Measurements from ENCODE around the gene CLIP2. TPM values are rescaled to one million over a fixed set of nuclear protein-coding genes. Genes with fewer than 3 reads are reported as not detected.
"Not testable (repeated sequence)": the region's sequence is repeated elsewhere in the genome, so short reads cannot be mapped to it uniquely, and the experiment has no call there.

Gene CLIP2
- total RNA-seq, 1 donor from 2014 or later = 1.2 TPM

DNA sequence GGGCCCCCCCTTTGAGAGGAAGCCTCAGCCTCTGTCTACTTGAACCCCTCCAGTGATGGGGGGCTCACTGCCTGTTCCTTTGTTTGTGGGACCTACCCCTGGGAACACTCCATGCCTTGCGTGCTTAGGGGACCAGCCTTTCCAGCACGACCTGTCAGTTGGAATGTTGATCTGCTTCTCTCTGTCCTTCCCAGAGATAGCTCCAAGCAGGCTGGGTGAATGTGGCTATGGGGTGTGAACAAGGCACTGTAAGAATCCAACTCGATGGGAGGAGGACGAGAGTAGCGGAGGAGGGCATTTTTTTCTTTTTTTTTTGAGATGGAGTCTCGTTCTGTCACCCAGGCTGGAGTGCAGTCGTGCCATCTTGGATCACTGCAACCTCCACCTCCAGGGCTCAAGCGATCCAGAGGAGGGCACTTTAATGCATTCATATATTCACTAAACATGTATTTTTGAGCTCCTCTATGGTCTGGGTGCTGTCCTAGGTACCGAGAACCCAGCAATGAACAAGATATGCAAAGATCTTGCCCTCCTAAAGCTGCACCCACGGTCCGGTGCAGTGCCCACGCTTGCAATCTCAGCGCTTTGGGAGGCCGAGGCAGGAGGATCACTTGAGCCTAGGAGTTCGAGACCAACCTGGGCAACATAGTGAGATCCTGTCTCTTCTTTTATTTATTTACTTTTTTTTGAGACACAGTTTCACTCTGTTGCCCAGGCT is 8.5 kb downstream of the CLIP2 start:
- H3K4me3 Mint-ChIP-seq = no peak overlapping the region
- H3K36me3 Mint-ChIP-seq (ENCODE audit: low read depth) = no peaks in the 10 kb centered on the region
- H3K4me1 Mint-ChIP-seq = no peaks in the 10 kb centered on the region
- no peaks in the 10 kb centered on the region for H3K9me3 Mint-ChIP-seq
- H3K27me3 Mint-ChIP-seq = no peaks in the 10 kb centered on the region
- H3K27ac Mint-ChIP-seq = no peak overlapping the region
- intact Hi-C loops (cut with micrococcal nuclease) = no loop called here
- DNase-seq = no peak

DNA sequence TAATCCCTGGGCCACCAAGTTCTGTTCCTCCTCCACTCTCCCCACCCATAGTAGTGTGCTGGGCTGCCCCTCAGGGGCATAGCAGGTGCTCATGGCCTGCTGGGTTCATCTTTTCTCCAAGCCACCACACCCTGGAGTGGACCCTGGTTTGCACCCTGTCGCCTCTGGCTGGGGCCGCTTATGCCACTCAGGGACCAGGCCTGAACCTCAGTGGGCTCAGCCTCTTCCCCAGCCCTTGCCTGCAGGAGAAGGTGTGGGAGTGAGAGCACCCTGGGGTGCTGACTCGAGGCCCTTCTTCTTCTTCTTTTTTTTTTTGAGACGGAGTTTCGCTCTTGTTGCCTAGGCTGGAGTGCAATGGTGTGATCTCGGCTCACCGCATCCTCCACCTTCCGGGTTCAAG is 10.2 kb downstream of the CLIP2 start:
- DNase-seq = no peak
- no peak overlapping the region for H3K4me3 Mint-ChIP-seq
- H3K9me3 Mint-ChIP-seq = no peaks in the 10 kb centered on the region
- H3K4me1 Mint-ChIP-seq = no peaks in the 10 kb centered on the region
- no peaks in the 10 kb centered on the region for H3K36me3 Mint-ChIP-seq (ENCODE audit: low read depth)
- no peaks in the 10 kb centered on the region for H3K27me3 Mint-ChIP-seq
- intact Hi-C loops (cut with micrococcal nuclease) = no loop called here
- no peak overlapping the region for H3K27ac Mint-ChIP-seq

DNA sequence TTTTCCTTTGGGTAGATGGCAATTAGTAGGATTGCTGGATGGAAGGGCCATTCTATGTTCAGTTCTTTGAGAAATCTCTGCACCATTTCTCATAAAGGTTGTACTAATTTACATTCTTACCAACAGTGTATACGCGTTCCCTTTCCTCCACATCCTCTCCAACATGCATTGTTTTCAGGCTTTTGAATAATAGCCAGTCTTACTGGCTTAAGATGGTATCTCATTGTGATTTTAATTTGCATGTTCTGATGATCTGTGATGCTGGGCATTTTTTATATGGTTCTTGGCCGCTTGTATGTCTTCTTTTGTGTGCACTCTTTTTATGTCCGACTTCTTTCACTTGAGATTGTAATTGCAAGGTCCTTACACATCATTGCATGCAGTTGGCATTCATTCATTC is 11.7 kb downstream of the CLIP2 start:
- no peak for DNase-seq
- H3K27me3 Mint-ChIP-seq = peaks cover 6% of the 10 kb centered on the region
- H3K27ac Mint-ChIP-seq = no peak overlapping the region
- no peak overlapping the region for H3K4me3 Mint-ChIP-seq
- no peaks in the 10 kb centered on the region for H3K36me3 Mint-ChIP-seq (ENCODE audit: low read depth)
- H3K4me1 Mint-ChIP-seq = no peaks in the 10 kb centered on the region
- H3K9me3 Mint-ChIP-seq = no peaks in the 10 kb centered on the region
- intact Hi-C loops (cut with micrococcal nuclease) = loop anchor here (10.0 kb wide), 1 partner anchor 94 kb away; no protein-coding TSS in a partner anchor

DNA sequence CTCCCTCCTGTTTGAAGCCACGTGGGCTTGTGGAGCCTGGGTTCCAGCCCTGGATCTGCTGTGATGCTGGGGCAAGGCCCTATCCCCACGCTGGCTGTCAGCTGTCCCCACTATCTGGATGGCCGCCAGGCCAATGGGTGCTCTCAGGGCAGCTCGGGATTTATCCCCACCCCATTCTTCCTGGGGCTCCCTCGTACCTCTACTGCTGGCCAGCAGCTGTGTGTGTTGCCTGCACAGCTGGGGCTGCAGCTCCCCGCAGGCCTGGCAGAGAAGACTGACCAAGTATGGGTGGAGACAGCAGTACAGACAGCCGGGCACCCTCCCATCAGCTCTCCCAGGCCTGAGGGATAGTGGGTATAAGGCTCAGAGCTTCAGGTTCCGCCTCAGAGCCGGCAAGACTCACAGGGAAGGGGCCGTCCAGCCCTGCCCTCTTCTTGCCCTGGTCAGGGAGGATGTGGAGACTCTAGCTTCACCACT is 13.6 kb downstream of the CLIP2 start:
- intact Hi-C loops (cut with micrococcal nuclease) = loop anchor here (10.0 kb wide), 1 partner anchor 92 kb away; no protein-coding TSS in a partner anchor
- DNase-seq = no peak
- peaks cover 8% of the 10 kb centered on the region for H3K4me1 Mint-ChIP-seq
- H3K9me3 Mint-ChIP-seq = no peaks in the 10 kb centered on the region
- no peak overlapping the region for H3K4me3 Mint-ChIP-seq
- peaks cover 13% of the 10 kb centered on the region for H3K27me3 Mint-ChIP-seq
- no peaks in the 10 kb centered on the region for H3K36me3 Mint-ChIP-seq (ENCODE audit: low read depth)
- H3K27ac Mint-ChIP-seq = no peak overlapping the region

DNA sequence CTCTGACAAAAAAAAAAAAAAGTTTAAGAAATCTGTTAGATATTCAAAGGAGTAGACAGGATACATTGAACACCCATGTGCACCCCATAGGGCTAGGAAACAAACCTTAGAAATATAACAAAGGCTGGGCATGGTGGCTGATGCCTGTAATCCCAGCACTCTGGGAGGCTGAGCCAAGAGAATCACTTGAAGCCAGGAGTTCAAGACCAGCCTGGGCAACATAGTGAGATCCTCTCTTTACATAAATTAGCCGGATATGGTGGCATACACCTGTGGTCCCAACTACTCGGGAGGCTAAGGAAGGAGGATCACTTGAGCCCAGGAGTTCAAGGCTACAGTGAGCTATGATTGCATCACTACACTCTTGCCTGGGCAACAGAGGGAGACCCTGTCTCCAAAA is 15.3 kb downstream of the CLIP2 start:
- H3K27ac Mint-ChIP-seq = no peak overlapping the region
- H3K36me3 Mint-ChIP-seq (ENCODE audit: low read depth) = no peaks in the 10 kb centered on the region
- DNase-seq = no peak
- intact Hi-C loops (cut with micrococcal nuclease) = loop anchor here (10.0 kb wide), 1 partner anchor 90 kb away; no protein-coding TSS in a partner anchor
- H3K27me3 Mint-ChIP-seq = peaks cover 15% of the 10 kb centered on the region
- no peaks in the 10 kb centered on the region for H3K9me3 Mint-ChIP-seq
- H3K4me1 Mint-ChIP-seq = peaks cover 8% of the 10 kb centered on the region
- no peak overlapping the region for H3K4me3 Mint-ChIP-seq

DNA sequence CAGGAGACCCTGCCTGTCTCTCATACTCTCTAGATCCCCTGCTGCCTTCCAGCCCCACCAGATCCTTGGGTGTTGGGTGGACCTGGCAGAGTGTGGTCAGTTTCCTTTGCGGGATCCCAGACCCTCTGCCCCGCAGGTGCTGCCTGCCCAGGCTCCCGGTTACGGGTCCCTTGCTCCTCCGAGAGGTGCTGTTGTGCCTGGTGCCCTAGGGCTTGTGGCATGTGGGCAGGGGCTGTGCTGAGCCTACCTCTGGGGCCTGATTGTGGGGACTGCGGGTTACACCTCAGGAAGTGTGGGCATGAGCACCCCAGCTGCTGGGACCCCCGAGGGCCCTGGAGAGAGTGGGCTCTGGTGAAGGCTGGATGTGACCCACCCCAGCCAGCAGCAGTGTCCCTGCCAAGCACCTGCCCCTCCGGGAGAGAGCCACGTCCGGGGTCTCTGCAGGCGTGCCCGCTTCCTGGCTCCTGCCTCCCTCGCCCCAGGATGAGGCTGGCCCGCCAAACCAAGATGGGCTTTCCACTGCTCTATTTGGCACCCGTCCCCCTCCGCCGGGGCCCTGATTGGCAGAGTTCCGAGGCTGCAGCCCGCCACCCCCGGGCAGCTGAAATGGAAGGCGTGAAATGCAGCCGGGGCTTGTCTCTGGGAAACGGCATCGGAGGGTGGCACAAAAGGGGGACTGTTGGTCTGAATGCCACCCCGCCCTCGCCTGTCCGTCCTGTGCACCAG is 17.0 kb downstream of the CLIP2 start:
- H3K27me3 Mint-ChIP-seq = peaks cover 15% of the 10 kb centered on the region
- no peak for DNase-seq
- peaks cover 8% of the 10 kb centered on the region for H3K4me1 Mint-ChIP-seq
- intact Hi-C loops (cut with micrococcal nuclease) = loop anchor here (10.0 kb wide), 1 partner anchor 89 kb away; no protein-coding TSS in a partner anchor
- peak overlapping the region; percentile 15 for H3K4me3 Mint-ChIP-seq
- H3K9me3 Mint-ChIP-seq = peaks cover 1% of the 10 kb centered on the region
- H3K36me3 Mint-ChIP-seq (ENCODE audit: low read depth) = no peaks in the 10 kb centered on the region
- no peak overlapping the region for H3K27ac Mint-ChIP-seq

DNA sequence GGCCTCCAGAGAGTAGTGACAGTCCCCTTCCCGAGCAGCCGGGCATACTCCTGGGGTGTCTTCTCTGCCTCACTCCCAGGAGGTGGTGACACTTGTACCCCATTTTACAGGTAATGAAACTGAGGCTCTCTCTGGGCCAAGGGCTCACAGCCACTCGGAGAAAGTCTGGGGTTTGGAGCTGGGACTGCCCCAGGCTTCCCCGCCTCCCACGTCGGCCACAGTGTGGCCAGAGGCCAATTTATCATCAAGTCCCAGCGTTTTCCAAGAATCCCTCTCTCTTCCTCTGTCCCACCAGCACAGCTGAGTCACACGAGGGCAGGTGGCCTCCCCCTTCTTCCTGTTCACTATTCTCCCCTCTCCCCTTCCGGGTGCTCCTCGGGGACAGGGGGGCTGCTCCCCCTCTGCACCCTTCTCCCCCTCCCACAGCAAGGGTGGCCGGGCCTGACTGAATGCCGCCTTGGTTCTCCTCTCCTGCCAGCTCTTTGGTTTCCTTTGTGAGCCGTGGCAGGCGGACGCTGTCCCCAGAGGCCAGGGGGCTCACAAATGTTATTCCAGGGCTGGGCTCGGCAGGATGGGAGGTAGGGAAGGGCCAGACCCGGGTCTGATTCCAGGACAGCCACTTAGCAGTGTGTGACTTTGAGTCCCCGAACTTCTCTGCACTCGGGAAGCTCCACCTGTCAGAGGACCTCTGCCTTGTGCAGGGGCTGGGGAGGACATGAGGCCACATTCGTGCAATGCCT is 17.7 kb downstream of the CLIP2 start:
- Mint-ChIP-seq H3K27ac (no peak overlapping the region), H3K4me3 (peak overlapping the region; percentile 15), H3K4me1 (peaks cover 12% of the 10 kb centered on the region), H3K27me3 (peaks cover 15% of the 10 kb centered on the region), H3K9me3 (peaks cover 5% of the 10 kb centered on the region), H3K36me3 (ENCODE audit: low read depth) (no peaks in the 10 kb centered on the region)
- no peak for DNase-seq
- intact Hi-C loops (cut with micrococcal nuclease) = loop anchor here (10.0 kb wide), 1 partner anchor 88 kb away; no protein-coding TSS in a partner anchor

DNA sequence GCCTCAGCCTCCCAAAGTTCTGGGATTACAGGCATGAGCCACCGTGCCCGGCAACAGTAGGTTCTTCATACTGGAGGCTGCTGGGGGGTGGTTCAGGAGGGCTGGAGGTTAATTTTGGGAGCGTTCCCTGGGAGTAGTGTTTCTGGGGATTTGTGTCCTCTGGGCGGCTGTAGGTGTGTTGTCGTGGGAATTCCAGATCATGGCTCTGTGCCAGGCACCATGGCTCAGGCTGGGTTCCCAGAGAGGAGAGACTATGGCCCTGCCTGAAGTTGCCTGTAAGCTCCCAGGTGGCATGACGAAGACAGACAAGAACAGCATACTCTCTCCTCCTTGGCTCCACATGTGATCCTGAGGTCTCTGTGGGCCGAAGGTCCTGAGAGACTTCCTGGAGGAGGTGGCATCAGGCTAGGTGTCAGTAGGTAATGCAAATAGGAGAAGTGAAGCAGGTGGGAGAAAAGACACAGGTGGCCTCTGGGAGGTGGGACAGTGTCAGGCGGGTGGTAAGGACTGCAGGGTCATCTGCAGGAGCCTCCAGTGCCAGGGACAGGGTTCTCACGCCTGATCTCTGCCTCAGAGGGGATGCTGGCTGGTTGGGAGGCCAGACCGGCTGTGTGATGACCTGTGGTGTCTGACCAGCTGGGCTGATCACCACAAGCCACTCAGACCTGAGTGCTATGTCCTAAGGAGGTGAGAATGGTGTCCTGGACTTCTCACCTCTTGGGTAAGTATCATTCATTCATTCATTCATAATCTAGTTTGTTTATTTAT is 18.7 kb downstream of the CLIP2 start:
- intact Hi-C loops (cut with micrococcal nuclease) = loop anchor here (10.0 kb wide), 1 partner anchor 87 kb away; no protein-coding TSS in a partner anchor
- no peak for DNase-seq
- Mint-ChIP-seq H3K27me3 (peaks cover 15% of the 10 kb centered on the region), H3K4me3 (no peak overlapping the region), H3K27ac (no peak overlapping the region), H3K9me3 (peaks cover 5% of the 10 kb centered on the region), H3K36me3 (ENCODE audit: low read depth) (no peaks in the 10 kb centered on the region), H3K4me1 (peaks cover 12% of the 10 kb centered on the region)

DNA sequence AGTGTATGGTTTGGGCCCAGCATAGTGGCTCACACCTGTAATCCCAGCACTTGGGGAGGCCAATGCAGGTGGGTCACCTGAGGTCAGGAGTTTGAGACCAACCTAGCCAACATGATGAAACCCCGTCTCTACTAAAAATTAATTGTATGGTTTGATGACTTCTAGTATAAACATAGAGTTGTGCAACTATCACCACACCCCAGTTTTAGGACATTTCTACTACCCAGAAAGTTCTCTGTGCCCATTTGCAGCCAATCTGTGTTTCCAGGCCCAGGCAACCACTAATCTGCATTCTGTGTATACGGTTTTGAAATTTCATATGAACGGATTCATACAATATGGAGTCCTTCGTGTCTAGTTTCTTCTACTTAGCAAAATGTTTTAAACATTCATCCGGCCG is 20.0 kb downstream of the CLIP2 start:
- no peak overlapping the region for H3K27ac Mint-ChIP-seq
- no peaks in the 10 kb centered on the region for H3K36me3 Mint-ChIP-seq (ENCODE audit: low read depth)
- DNase-seq = no peak
- intact Hi-C loops (cut with micrococcal nuclease) = loop anchor here (10.0 kb wide), 1 partner anchor 86 kb away; no protein-coding TSS in a partner anchor
- H3K9me3 Mint-ChIP-seq = peaks cover 5% of the 10 kb centered on the region
- no peak overlapping the region for H3K4me3 Mint-ChIP-seq
- H3K4me1 Mint-ChIP-seq = peaks cover 12% of the 10 kb centered on the region
- peaks cover 15% of the 10 kb centered on the region for H3K27me3 Mint-ChIP-seq

DNA sequence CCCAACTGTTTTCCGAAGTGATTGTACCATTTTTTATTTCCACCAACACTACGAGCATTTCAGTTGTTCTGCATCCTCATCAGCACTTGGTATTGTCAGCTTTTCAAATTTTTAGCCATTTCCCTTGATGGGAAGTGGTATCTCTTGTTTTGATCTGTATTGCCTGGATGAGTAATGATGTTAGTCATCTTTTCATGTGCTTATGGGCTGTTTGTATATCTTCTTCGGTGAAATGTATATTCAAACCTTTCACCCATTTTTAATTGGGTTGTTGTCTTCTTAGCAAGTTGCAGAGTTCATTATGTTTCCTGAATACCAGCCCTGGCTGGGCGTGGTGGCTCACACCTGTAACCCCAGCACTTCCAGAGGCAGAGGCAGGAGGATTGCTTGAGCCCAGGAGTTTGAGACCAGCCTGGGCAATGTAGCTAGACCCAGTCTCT is 22.1 kb downstream of the CLIP2 start:
- DNase-seq = no peak
- peaks cover 11% of the 10 kb centered on the region for H3K4me1 Mint-ChIP-seq
- peaks cover 8% of the 10 kb centered on the region for H3K27me3 Mint-ChIP-seq
- H3K36me3 Mint-ChIP-seq (ENCODE audit: low read depth) = no peaks in the 10 kb centered on the region
- intact Hi-C loops (cut with micrococcal nuclease) = no loop called here
- no peak overlapping the region for H3K4me3 Mint-ChIP-seq
- no peak overlapping the region for H3K27ac Mint-ChIP-seq
- H3K9me3 Mint-ChIP-seq = peaks cover 5% of the 10 kb centered on the region

DNA sequence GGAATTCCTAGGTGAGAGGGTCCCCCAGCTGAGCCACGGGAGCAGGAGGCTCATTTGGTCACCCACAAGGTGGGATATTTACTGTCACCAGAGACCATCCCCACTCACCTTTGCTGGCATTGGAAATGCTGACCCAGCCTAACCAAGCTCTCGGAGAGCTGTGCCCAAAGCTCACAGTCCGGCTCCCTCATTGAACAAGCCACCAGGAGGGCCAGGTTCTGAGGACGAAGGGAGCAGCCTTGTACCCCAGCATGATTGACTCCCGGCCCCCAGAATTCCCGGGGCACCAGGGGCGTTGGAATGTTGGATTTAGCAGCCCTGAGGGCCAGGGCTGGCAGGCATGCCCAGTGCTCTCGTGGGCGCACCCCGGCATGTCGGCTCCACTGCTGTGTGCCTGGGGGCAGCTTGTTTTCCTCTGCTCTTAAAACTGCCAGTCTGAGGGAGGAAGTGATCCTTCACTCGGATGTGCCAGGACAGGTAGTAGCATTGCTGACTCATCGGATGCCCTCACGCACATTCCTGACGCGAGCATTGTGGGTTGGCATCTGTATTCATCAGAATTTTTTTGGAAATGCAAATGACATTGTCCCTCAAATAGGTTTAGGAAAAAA is 23.3 kb downstream of the CLIP2 start:
- Mint-ChIP-seq H3K27me3 (peaks cover 3% of the 10 kb centered on the region), H3K36me3 (ENCODE audit: low read depth) (no peaks in the 10 kb centered on the region), H3K27ac (no peak overlapping the region), H3K4me1 (peaks cover 4% of the 10 kb centered on the region), H3K9me3 (peaks cover 5% of the 10 kb centered on the region), H3K4me3 (no peak overlapping the region)
- no peak for DNase-seq
- intact Hi-C loops (cut with micrococcal nuclease) = no loop called here

DNA sequence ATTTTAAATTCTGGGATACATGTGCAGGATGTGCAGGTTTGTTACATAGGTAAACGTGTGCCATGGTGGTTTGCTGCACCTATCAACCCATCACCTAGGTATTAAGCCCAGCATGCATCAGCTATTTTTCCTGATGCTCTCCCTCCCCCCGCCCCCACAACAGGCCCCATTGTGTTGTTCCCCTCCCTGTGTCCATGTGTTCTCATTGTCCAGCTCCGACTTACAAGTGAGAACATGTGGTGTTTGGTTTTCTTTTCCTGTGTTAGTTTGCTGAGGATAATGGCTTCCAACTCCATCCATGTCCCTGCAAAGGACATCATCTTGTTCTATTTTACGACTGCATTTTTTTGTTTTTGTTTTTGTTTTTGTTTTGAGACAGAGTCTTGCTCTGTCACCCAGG is 26.7 kb downstream of the CLIP2 start:
- H3K4me3 Mint-ChIP-seq; H3K4me1 Mint-ChIP-seq; H3K36me3 Mint-ChIP-seq (ENCODE audit: low read depth); H3K27ac Mint-ChIP-seq; H3K27me3 Mint-ChIP-seq; DNase-seq; H3K9me3 Mint-ChIP-seq; intact Hi-C loops (cut with micrococcal nuclease): not testable (repeated sequence)

All from activated CD4-positive, alpha-beta T cell treated with anti-CD3 and anti-CD28 coated beads, Interleukin-2, amount 10 ng/mL, durations not matched to agents 24 days and 14 days (primary cell).